HepG2 (cell line): ENCODE data around the gene FRRS1. TPM values are rescaled to one million over a fixed set of nuclear protein-coding genes. Genes with fewer than 3 reads are reported as not detected.
A peak's percentile ranks its signal among the peaks of the same experiment; 100 is the strongest.

Experiments used
- CREBL2 ChIP-seq: sonication (generic); formaldehyde crosslinking; IDR thresholded peaks from 2 replicates; pipeline ENCODE4 v1.8.1; 2023; ENCODE audit warnings: missing genetic modification reagents, mild to moderate bottlenecking, borderline replicate concordance
- ELF3 ChIP-seq: IDR thresholded peaks from 2 replicates; pipeline ENCODE4 v1.6.1; 2016; ENCODE audit warnings: missing genetic modification reagents, missing compliant biosample characterization
- FOSL2 ChIP-seq: sonication (generic); formaldehyde crosslinking; IDR thresholded peaks from 2 replicates; pipeline ENCODE4 v1.4.0; 2020; ENCODE audit warnings: missing genetic modification reagents
- HHEX ChIP-seq: IDR thresholded peaks from 2 replicates; pipeline ENCODE4 v1.6.1; 2016; ENCODE audit warnings: control low read depth
- SKI ChIP-seq: fragments of 450-650 bp; IDR thresholded peaks from one replicate; pipeline ENCODE4 v1.6.1; 2018; ENCODE audit warnings: mild to moderate bottlenecking; ENCODE audit not compliant: partially characterized antibody
- SKIL ChIP-seq: sonication (generic); formaldehyde crosslinking; IDR thresholded peaks from 2 replicates; pipeline ENCODE4 v1.8.0; 2022; ENCODE audit warnings: missing genetic modification reagents, mild to moderate bottlenecking, moderate library complexity, borderline replicate concordance
- STAG1 ChIP-seq: sonication (generic); formaldehyde crosslinking; IDR thresholded peaks from 2 replicates; pipeline ENCODE4 v1.4.0; 2020; ENCODE audit warnings: missing genetic modification reagents
- THAP11 ChIP-seq: IDR thresholded peaks from 2 replicates; pipeline ENCODE4 v1.6.1; 2016; ENCODE audit warnings: missing biosample characterization, missing genetic modification reagents
- ZFP90 ChIP-seq: sonication (generic); formaldehyde crosslinking; IDR thresholded peaks from 2 replicates; pipeline ENCODE4 v1.8.0; 2022; ENCODE audit warnings: missing genetic modification reagents, mild to moderate bottlenecking, inconsistent platforms, borderline replicate concordance
- ZNF280B ChIP-seq: sonication (generic); formaldehyde crosslinking; IDR thresholded peaks from 2 replicates; pipeline ENCODE4 v1.5.0; 2020; ENCODE audit warnings: missing genetic modification reagents, mild to moderate bottlenecking, borderline replicate concordance
- ZNF318 ChIP-seq: sonication (generic); formaldehyde crosslinking; IDR thresholded peaks from 2 replicates; pipeline ENCODE4 v1.4.0; 2020; ENCODE audit warnings: mild to moderate bottlenecking, missing genetic modification reagents
- ZNF547 ChIP-seq: sonication (generic); formaldehyde crosslinking; IDR thresholded peaks from 2 replicates; pipeline ENCODE4 v1.5.1; 2020; ENCODE audit warnings: mild to moderate bottlenecking, missing genetic modification reagents
- ZNF639 ChIP-seq: conservative IDR thresholded peaks from 2 replicates; pipeline ENCODE4 v1.6.1; 2018; ENCODE audit warnings: missing genetic modification reagents
- ZUFSP ChIP-seq: sonication (generic); formaldehyde crosslinking; IDR thresholded peaks from 2 replicates; pipeline ENCODE4 v1.9.0; 2021; ENCODE audit warnings: missing genetic modification reagents, mild to moderate bottlenecking, borderline replicate concordance
- polyA plus RNA-seq, 8 experiments: library from polyadenylated mRNA; depleted of rRNA in 3 of 8; stranded (reverse) in 7 of 8; unstranded in 1 of 8; fragments of >200 nt; fragmentation: Illumina TruSeq in 4 of 8; extraction: Trizol in 4 of 8; gene quantifications; 2 replicates each; pipeline versions ENCODE4 v1.2.1 to v1.2.3, GENCODE V29; 2011 to 2016; ENCODE audit warnings: low read depth in 4 of 8, missing spikeins in 1 of 8, mixed read lengths in 1 of 8; ENCODE audit not compliant: insufficient read depth in 1 of 8
- total RNA-seq, 5 experiments: library from RNA; depleted of rRNA; stranded (reverse); fragments of >200 nt; fragmentation: Illumina TruSeq; extraction: Trizol; gene quantifications; 2 replicates each; pipeline ENCODE4 v1.2.3, GENCODE V29; 2016; ENCODE audit warnings: low read depth in 1 of 5

Gene FRRS1
- total and polyA plus RNA-seq, 2 of the 13 experiments (the other 11 are each of a cell fraction or from before 2014, with no cell fraction given), result 22.6 to 23.4 TPM

GRCh38 chr1:99707535-99708142, 58.8 kb downstream of the FRRS1 start (continued):
- no peak for TF ChIP-seq CREBL2 (CRISPR knock-in tag)
- TF ChIP-seq ZNF318 (CRISPR knock-in tag), result no peak
- no peak for TF ChIP-seq HHEX (CRISPR knock-in tag)
- no peak for TF ChIP-seq FOSL2
- TF ChIP-seq ZNF280B (CRISPR knock-in tag), result no peak
- no peak for TF ChIP-seq SKI
- no peak for TF ChIP-seq ZUFSP (CRISPR knock-in tag)
- no peak for TF ChIP-seq ZFP90 (CRISPR knock-in tag)
- TF ChIP-seq STAG1 (CRISPR knock-in tag), result peak; percentile 96
- TF ChIP-seq ELF3, result peak; percentile 66
- TF ChIP-seq SKIL (CRISPR knock-in tag), result no peak
- TF ChIP-seq ZNF547 (CRISPR knock-in tag), result no peak
- no peak for TF ChIP-seq THAP11 (CRISPR knock-in tag)
- TF ChIP-seq ZNF639 (CRISPR knock-in tag), result no peak
